Endothelial cell of umbilical vein (primary cell): Measurements from ENCODE around the gene MRFAP1. TPM values are rescaled to one million over a fixed set of nuclear protein-coding genes. Genes with fewer than 3 reads are reported as not detected.

Experiments
- BruUV-seq: library from RNA; stranded (reverse); fragments of 400-500 nt; replicated peaks from 2 replicates; lab custom pipeline; 2021; lab: Mats Ljungman, UMichigan
- CTCF ChIA-PET: fragments of 300-600, 350-600 bp; sonication (Branson Sonifier 250); formaldehyde crosslinking; loops from one replicate; lab custom pipeline; 2021; ENCODE audit warnings: antibody characterized with exemption, inconsistent platforms; lab: Charles Lee
- POLR2A ChIA-PET: fragments of 300-600, 350-600 bp; sonication (Branson Sonifier 250); formaldehyde crosslinking; loops from one replicate; lab custom pipeline; 2021; ENCODE audit warnings: antibody characterized with exemption, inconsistent platforms; lab: Charles Lee
- DNase-seq: peaks from one replicate; pipeline ENCODE4 v3.0.0-alpha.2; 2011; ENCODE audit warnings: low read depth, low spot score
- FAIRE-seq: peaks from 2 replicates; lab custom pipeline; 2011; peaks lifted over from hg19 to GRCh38; lab: Jason Lieb, UNC
- H2AFZ ChIP-seq: 2 replicates; pipeline ENCODE4 v1.6.0; 2012; ENCODE audit warnings: low read depth, low read length, control low read depth, inconsistent platforms
- H3K27ac ChIP-seq: 2 replicates; pipeline ENCODE4 v1.5.1; 2011; ENCODE audit warnings: low read depth, mild to moderate bottlenecking, control low read depth, low read length, moderate library complexity; ENCODE audit not compliant: insufficient read depth
- H3K27me3 ChIP-seq, 2 experiments: 2 replicates each; pipeline versions ENCODE4 v1.6.0 to v1.6.1; 2011; ENCODE audit warnings: low read length in 2 of 2, mixed read lengths in 1 of 2; ENCODE audit not compliant: control insufficient read depth in 2 of 2, insufficient read depth in 2 of 2
- H3K36me3 ChIP-seq, 2 experiments: 2 replicates in 1 of 2; 3 replicates in 1 of 2; pipeline ENCODE4 v1.5.1; 2011; ENCODE audit warnings: low read length in 2 of 2, mild to moderate bottlenecking in 1 of 2, moderate library complexity in 1 of 2; ENCODE audit not compliant: control insufficient read depth in 2 of 2, insufficient read depth in 2 of 2; ENCODE audit errors: extremely low read depth in 1 of 2
- H3K4me1 ChIP-seq: 3 replicates; pipeline ENCODE4 v1.5.1; 2011; ENCODE audit warnings: mild to moderate bottlenecking, low read length; ENCODE audit not compliant: control insufficient read depth, insufficient read depth; ENCODE audit errors: extremely low read depth
- H3K4me2 ChIP-seq: 2 replicates; pipeline ENCODE4 v1.6.1; 2011; ENCODE audit warnings: low read length, control low read depth, mixed read lengths; ENCODE audit not compliant: insufficient read depth
- H3K4me3 ChIP-seq, 3 experiments: fragments of 200-600 bp in 1 of 3; sonication (generic), shearing (Covaris generic) in 1 of 3; replicated peaks in 1 of 3; 2 replicates each; pipeline ENCODE4 v1.5.1; 2011 to 2016; ENCODE audit warnings: control low read depth in 3 of 3, low read length in 3 of 3, mild to moderate bottlenecking in 2 of 3, inconsistent platforms in 1 of 3, low read depth in 1 of 3, moderate library complexity in 1 of 3; ENCODE audit not compliant: insufficient read depth in 1 of 3
- H3K79me2 ChIP-seq: 2 replicates; pipeline ENCODE4 v1.6.0; 2012; ENCODE audit warnings: low read length, inconsistent platforms; ENCODE audit not compliant: control insufficient read depth, insufficient read depth
- H3K9ac ChIP-seq: replicated peaks from 2 replicates; pipeline ENCODE3; 2011; ENCODE audit warnings: low read length, control low read depth; ENCODE audit not compliant: insufficient read depth; ENCODE audit errors: extremely low read depth
- H3K9me1 ChIP-seq: replicated peaks from 3 replicates; pipeline ENCODE4 v1.6.0; 2011; ENCODE audit warnings: mild to moderate bottlenecking, low read length; ENCODE audit not compliant: control insufficient read depth, insufficient read depth; ENCODE audit errors: extremely low read depth
- H3K9me3 ChIP-seq: replicated peaks from 2 replicates; pipeline ENCODE4 v1.5.1; 2012; ENCODE audit warnings: low read length, inconsistent platforms; ENCODE audit not compliant: control insufficient read depth, insufficient read depth
- H4K20me1 ChIP-seq: replicated peaks from 2 replicates; pipeline ENCODE3; 2011; ENCODE audit warnings: mild to moderate bottlenecking, low read length; ENCODE audit not compliant: control insufficient read depth, insufficient read depth; ENCODE audit errors: extremely low read depth
- EZH2 ChIP-seq: IDR thresholded peaks from 2 replicates; pipeline ENCODE4 v1.6.1; 2012; ENCODE audit warnings: borderline replicate concordance, low read depth, mild to moderate bottlenecking, moderate library complexity, low read length, inconsistent platforms; ENCODE audit not compliant: severe bottlenecking
- FOS ChIP-seq: IDR thresholded peaks from 2 replicates; pipeline ENCODE4 v1.6.1; 2011; ENCODE audit warnings: mild to moderate bottlenecking, low read length, moderate library complexity, borderline replicate concordance; ENCODE audit not compliant: insufficient read depth
- GATA2 ChIP-seq: IDR thresholded peaks from 2 replicates; pipeline ENCODE4 v1.7.0; 2011; ENCODE audit warnings: low read depth, mild to moderate bottlenecking, moderate library complexity, mixed read lengths, low read length; ENCODE audit not compliant: insufficient read length, insufficient read depth
- JUN ChIP-seq: IDR thresholded peaks from 2 replicates; pipeline ENCODE4 v1.6.1; 2011; ENCODE audit warnings: borderline replicate concordance, low read depth; ENCODE audit not compliant: insufficient read length, insufficient read depth
- MYC ChIP-seq: IDR thresholded peaks from one replicate; pipeline ENCODE4 v1.6.1; 2011; ENCODE audit warnings: mild to moderate bottlenecking, low read depth, low read length
- POLR2A ChIP-seq: IDR thresholded peaks from 2 replicates; pipeline ENCODE4 v1.6.1; 2012; ENCODE audit warnings: low read depth, mild to moderate bottlenecking, control low read depth, low read length
- POLR2AphosphoS5 ChIP-seq: IDR thresholded peaks from 2 replicates; pipeline ENCODE4 v1.6.1; 2012; ENCODE audit warnings: low read depth, mild to moderate bottlenecking, control low read depth, low read length, moderate library complexity; ENCODE audit not compliant: insufficient read depth
- dilution Hi-C: fragments of 300-500 bp; cut with MboI; formaldehyde crosslinking; loops from one replicate; pipeline ENCODE4 v1.15.0; 2019; ENCODE audit warnings: low sequenced_read_pairs; ENCODE audit not compliant: extremely low pct_ligation_motif_present
- intact Hi-C: fragments of 100-400 bp; cut with micrococcal nuclease; formaldehyde crosslinking; loops from one replicate; pipeline ENCODE4 v1.10.0; 2022
- polyA plus RNA-seq, 4 experiments: library from polyadenylated mRNA; depleted of rRNA in 3 of 4; stranded (reverse) in 3 of 4; unstranded in 1 of 4; fragments of >200 nt; gene quantifications; 2 replicates each; pipeline versions ENCODE4 v1.2.1 to v1.2.3, GENCODE V29; 2011 to 2012; ENCODE audit warnings: missing spikeins in 1 of 4
- total RNA-seq: library from RNA; stranded (reverse); gene quantifications from 2 replicates; pipeline ENCODE4 v1.2.3, GENCODE V29; 2021
- TF ChIP-seq, protein P1 (sequence below), 2 donors: IDR thresholded peaks; 1 replicate in 1 of 2; 2 replicates in 1 of 2; pipeline ENCODE4 v1.5.1; 2011; ENCODE audit warnings: low read length in 2 of 2, mild to moderate bottlenecking in 2 of 2, moderate library complexity in 2 of 2, control low read depth in 1 of 2, inconsistent platforms in 1 of 2, low read depth in 1 of 2; ENCODE audit not compliant: insufficient read depth in 1 of 2; ENCODE audit errors: extremely low read depth in 1 of 2
- TF ChIP-seq, protein P2 (sequence below): IDR thresholded peaks from 2 replicates; pipeline ENCODE4 v1.6.1; 2011; ENCODE audit not compliant: insufficient read depth, insufficient read length

The MRFAP1 gene
- total and polyA plus RNA-seq, 2 donors (not counting 3 experiments of a cell fraction or from before 2014, with no cell fraction given), result 170 to 317 TPM

DNA sequence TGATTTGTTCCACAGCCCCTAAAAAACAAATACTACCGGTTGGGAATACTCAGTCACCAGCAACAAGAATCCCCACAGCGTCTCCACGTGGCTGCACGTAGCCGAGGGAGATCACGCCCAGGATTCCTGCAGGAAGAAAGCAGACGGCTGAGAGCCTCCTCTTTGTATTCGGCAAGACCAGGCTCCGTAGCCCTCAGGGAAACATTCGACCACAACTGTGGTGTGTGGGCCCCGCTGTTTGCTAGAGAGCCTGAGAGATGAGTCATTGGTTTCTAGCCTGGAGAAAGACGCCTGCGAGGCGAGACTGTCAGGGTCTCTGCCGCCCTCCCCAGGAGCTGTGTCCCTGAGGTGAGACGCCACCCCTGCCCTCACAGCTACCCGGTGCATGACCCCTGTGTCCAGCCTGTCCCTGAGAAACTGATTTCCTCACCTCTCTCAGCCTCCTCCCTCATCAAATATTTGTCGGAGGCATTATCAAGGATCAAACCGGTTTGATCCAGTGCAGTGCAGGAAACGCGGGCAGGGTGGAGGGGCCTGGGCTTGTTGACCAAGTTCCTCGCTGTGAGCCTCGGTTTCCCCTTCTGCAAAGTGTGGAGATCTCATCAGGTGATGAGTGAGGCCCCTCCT is 48.5 kb downstream of the MRFAP1 start:
- no peaks in the 10 kb centered on the region for H3K27me3 ChIP-seq
- no peak overlapping the region for H3K4me3 ChIP-seq
- no peak overlapping the region for H3K4me2 ChIP-seq
- H3K9me3 ChIP-seq, result no peaks in the 10 kb centered on the region
- peak; percentile 21 for TF ChIP-seq FOS
- TF ChIP-seq, protein P1, sequence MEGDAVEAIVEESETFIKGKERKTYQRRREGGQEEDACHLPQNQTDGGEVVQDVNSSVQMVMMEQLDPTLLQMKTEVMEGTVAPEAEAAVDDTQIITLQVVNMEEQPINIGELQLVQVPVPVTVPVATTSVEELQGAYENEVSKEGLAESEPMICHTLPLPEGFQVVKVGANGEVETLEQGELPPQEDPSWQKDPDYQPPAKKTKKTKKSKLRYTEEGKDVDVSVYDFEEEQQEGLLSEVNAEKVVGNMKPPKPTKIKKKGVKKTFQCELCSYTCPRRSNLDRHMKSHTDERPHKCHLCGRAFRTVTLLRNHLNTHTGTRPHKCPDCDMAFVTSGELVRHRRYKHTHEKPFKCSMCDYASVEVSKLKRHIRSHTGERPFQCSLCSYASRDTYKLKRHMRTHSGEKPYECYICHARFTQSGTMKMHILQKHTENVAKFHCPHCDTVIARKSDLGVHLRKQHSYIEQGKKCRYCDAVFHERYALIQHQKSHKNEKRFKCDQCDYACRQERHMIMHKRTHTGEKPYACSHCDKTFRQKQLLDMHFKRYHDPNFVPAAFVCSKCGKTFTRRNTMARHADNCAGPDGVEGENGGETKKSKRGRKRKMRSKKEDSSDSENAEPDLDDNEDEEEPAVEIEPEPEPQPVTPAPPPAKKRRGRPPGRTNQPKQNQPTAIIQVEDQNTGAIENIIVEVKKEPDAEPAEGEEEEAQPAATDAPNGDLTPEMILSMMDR (IDR thresholded peaks at IDR 0.05; ENCODE audit: extremely low read depth in 1 of 2, insufficient read depth in 1 of 2, low read depth in 1 of 2, low read length in 2 of 2), result no peak
- no peaks in the 10 kb centered on the region for H3K79me2 ChIP-seq
- H2AFZ ChIP-seq, result peak overlapping the region; percentile 72
- H3K36me3 ChIP-seq, result no peaks in the 10 kb centered on the region
- H3K9ac ChIP-seq, result no peak overlapping the region
- no TSS peak for BruUV-seq
- ChIA-PET CTCF (interaction anchor here (1.0 kb wide), 1 partner anchor 150 kb away, joined by 3 read pairs; no protein-coding TSS in a partner anchor), POLR2A (no interaction called here)
- intact Hi-C loops (no loop called here), dilution Hi-C loops (no loop called here)
- DNase-seq (peak; percentile 39), FAIRE-seq (peak; percentile 71)
- H3K4me1 ChIP-seq, result no peaks in the 10 kb centered on the region
- no peaks in the 10 kb centered on the region for H3K9me1 ChIP-seq
- no peak overlapping the region for H3K27ac ChIP-seq
- no peaks in the 10 kb centered on the region for H4K20me1 ChIP-seq

DNA sequence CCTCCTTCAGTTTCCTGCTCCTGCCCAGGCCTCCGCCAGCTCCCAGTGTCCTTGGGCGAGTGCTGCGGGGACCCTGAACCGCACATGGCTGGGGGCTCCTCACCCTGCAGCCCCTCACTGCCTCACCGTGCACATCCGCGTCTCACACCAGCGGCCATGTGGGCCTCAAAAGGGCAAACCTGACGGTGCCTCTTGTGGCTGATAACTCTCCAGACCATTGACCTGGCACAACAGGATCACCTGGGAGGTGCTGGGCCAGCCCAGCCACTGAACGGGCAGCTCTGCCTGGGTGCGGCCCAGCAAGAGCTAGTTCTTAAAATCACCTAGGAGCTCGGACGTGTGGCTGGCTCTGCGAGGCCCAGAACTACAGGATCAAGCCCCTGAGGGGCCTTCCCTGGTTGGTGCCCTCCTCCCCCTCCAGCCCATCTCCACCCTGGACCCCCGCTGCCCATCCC is 49.0 kb downstream of the MRFAP1 start:
- Histone ChIP-seq H3K4me1 (peaks cover 4% of the 10 kb centered on the region), H4K20me1 (no peaks in the 10 kb centered on the region), H2AFZ (no peak overlapping the region), H3K9me3 (no peaks in the 10 kb centered on the region), H3K9ac (no peak overlapping the region), H3K4me3 (no peak overlapping the region), H3K79me2 (no peaks in the 10 kb centered on the region), H3K27ac (no peak overlapping the region), H3K27me3 (no peaks in the 10 kb centered on the region), H3K9me1 (no peaks in the 10 kb centered on the region), H3K4me2 (no peak overlapping the region), H3K36me3 (no peaks in the 10 kb centered on the region)
- DNase-seq, result no peak
- TF ChIP-seq POLR2AphosphoS5 (no peak), GATA2 (no peak), EZH2 (no peak), JUN (no peak), FOS (no peak), POLR2A (no peak), MYC (no peak)
- TF ChIP-seq, protein P1 (IDR thresholded peaks at IDR 0.05; ENCODE audit: extremely low read depth in 1 of 2, insufficient read depth in 1 of 2, low read depth in 1 of 2, low read length in 2 of 2), result no peak
- TF ChIP-seq, protein P2, sequence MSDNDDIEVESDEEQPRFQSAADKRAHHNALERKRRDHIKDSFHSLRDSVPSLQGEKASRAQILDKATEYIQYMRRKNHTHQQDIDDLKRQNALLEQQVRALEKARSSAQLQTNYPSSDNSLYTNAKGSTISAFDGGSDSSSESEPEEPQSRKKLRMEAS, result no peak
- intact Hi-C loops (no loop called here), dilution Hi-C loops (no loop called here)
- FAIRE-seq, result no peak
- ChIA-PET POLR2A (no interaction called here), CTCF (interaction anchor here (1.0 kb wide), 1 partner anchor 150 kb away, joined by 3 read pairs; no protein-coding TSS in a partner anchor)
- no TSS peak for BruUV-seq
